Skeletal muscle satellite cell (primary cell): Measurements from ENCODE around the gene PGAP3. TPM values are rescaled to one million over a fixed set of nuclear protein-coding genes. Genes with fewer than 3 reads are reported as not detected.

Experiments
- H3K27me3 ChIP-seq: 2 replicates; pipeline ENCODE4 v1.7.0; 2013; ENCODE audit warnings: low read length; ENCODE audit not compliant: control insufficient read depth, insufficient read depth
- H3K36me3 ChIP-seq: 2 replicates; pipeline ENCODE4 v1.7.0; 2013; ENCODE audit warnings: mild to moderate bottlenecking, control low read depth, low read length; ENCODE audit not compliant: insufficient read depth
- H3K4me1 ChIP-seq: 2 replicates; pipeline ENCODE4 v1.7.0; 2013; ENCODE audit warnings: low read length; ENCODE audit not compliant: control insufficient read depth, insufficient read depth
- H3K4me2 ChIP-seq: 2 replicates; pipeline ENCODE4 v1.7.0; 2013; ENCODE audit warnings: mild to moderate bottlenecking, low read length
- H3K4me3 ChIP-seq: 2 replicates; pipeline ENCODE4 v1.7.0; 2013; ENCODE audit warnings: low read length
- H3K9ac ChIP-seq: 2 replicates; pipeline ENCODE4 v1.7.0; 2013; ENCODE audit warnings: mild to moderate bottlenecking, low read depth, low read length, moderate library complexity
- H3K9me3 ChIP-seq: replicated peaks from 2 replicates; pipeline ENCODE4 v1.7.0; 2013; ENCODE audit warnings: mild to moderate bottlenecking, control low read depth, low read length
- small RNA-seq: library from RNA; depleted of rRNA; stranded (forward); fragments of <200 nt; gene quantifications from one replicate; pipeline ENCODE3, GENCODE V24; 2012

Gene PGAP3

DNA sequence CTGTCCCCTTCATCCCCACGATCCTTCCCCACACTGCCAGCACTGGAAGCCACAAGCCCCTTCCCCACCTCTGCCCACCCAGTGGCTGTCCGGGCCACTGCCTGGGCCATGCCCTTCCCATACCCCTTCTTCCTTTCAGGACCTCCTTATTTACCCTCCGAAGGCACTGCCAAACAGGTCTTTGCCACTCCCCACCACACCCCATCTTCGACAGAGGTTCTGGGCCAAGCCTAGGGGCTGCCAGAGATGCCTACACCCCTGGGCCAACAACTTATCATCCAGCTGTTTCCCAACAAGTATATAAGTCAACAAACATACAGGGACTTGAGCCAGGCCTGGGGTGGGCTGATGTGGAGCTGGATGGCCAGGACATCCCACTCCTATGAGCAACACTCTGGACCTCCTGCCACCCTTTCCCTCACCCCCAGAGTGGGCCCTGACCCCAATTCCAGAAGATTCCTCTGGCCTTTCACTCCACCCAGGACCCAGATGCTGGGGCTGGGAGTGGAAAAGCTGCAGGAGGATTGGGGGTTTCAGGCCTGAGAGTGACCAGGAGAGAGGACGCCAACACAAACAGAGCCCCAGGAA, 62.6 kb downstream of the PGAP3 start:
- no peak overlapping the region for H3K4me3 ChIP-seq
- no peak overlapping the region for H3K4me2 ChIP-seq
- no peak overlapping the region for H3K9ac ChIP-seq
- no peaks in the 10 kb centered on the region for H3K9me3 ChIP-seq
- peaks cover 9% of the 10 kb centered on the region for H3K4me1 ChIP-seq
- peaks cover 66% of the 10 kb centered on the region for H3K27me3 ChIP-seq
- H3K36me3 ChIP-seq: no peaks in the 10 kb centered on the region

DNA sequence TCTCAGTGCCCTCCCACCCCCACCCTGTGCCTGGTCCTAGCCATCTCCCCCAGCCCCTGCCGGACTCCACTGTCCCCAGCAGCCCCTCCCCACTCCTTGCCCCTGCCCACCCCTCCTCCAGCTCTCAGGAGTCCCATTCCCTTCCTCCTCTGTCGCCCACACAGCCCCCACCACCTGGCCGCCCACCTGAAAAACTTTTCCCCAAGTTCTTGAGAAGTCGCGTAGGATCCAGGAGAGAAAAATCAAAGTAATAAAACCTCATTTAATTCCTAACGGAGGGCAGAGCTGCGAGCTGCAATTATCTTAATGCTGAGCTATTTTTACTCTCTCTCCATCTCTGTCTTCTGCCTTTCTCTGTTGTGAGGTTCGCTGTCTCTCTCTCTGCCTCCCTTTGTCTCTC, 63.5 kb downstream of the PGAP3 start:
- H3K27me3 ChIP-seq: peaks cover 60% of the 10 kb centered on the region

DNA sequence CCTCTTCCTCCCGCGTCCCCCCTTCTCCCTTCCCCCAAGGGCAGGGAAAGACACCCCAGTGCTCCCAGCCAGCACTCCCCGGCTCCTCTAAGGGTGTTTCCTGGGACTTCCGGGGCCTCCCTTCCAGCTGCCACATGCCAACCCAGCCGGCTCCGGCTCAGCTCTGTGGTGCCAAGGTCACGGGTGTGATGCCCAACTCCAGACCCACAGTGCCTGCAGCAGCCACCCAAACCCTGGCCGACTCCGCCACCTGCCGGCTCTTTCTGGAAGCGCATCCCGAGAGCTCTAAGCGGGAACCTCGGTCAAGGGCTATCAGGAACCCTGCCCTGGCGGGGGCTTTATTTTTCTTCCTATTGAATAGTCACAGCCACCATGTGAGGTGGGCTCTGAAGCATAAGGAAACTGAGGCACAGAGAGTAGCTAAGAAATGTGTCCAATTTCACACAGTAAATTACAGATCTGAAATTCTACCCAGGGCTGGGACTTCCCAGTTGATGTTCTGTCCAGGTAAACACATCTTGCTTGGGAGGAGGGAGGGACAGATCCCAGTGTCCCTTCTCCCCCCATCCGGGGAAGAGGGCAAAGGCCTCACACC, 64.4 kb downstream of the PGAP3 start:
- H3K27me3 ChIP-seq: peaks cover 54% of the 10 kb centered on the region
- no peaks in the 10 kb centered on the region for H3K36me3 ChIP-seq
- H3K4me2 ChIP-seq: peak overlapping the region; percentile 48
- H3K4me3 ChIP-seq: no peak overlapping the region
- H3K9me3 ChIP-seq: no peaks in the 10 kb centered on the region
- peaks cover 15% of the 10 kb centered on the region for H3K4me1 ChIP-seq
- no peak overlapping the region for H3K9ac ChIP-seq

More for the DNA sequence above, 63.5 kb downstream of the PGAP3 start:
- Histone ChIP-seq H3K9ac (no peak overlapping the region), H3K4me3 (no peak overlapping the region), H3K4me1 (peaks cover 9% of the 10 kb centered on the region), H3K4me2 (no peak overlapping the region), H3K36me3 (no peaks in the 10 kb centered on the region), H3K9me3 (no peaks in the 10 kb centered on the region)

DNA sequence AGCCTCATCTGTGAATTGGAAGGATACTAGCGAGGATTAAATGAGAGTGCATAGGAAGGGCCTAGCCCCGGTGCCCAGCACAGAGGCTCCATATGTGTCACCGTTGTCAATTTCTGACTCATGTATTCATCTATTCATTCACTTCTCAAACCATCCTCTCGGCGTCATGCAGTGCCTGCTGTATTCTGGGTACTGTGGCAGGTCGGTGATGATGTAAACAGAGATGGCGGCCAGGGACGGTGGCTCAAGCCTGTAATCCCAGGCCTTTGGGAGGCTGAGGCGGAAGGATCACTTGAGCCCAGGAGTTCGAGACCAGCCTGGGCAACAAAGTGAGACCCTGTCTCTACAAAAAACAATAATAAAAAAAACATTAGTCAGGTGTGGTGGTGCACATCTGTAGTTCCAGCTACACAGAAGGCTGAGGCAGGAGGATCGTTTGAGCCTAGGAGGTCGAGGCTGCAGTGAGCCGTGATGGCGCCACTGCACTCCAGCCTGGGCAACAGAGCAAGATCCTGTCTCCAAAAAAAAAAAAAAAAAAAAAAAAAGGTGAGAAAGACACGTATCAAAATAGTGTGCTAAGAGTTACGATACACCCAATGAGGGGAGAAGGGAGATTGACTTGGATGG, 65.4 kb downstream of the PGAP3 start:
- H3K4me1 ChIP-seq: peaks cover 20% of the 10 kb centered on the region
- no peak overlapping the region for H3K9ac ChIP-seq
- no peaks in the 10 kb centered on the region for H3K36me3 ChIP-seq
- H3K27me3 ChIP-seq: peaks cover 44% of the 10 kb centered on the region
- peak overlapping the region; percentile 72 for H3K4me2 ChIP-seq
- H3K4me3 ChIP-seq: peak overlapping the region; percentile 41
- H3K9me3 ChIP-seq: no peaks in the 10 kb centered on the region

DNA sequence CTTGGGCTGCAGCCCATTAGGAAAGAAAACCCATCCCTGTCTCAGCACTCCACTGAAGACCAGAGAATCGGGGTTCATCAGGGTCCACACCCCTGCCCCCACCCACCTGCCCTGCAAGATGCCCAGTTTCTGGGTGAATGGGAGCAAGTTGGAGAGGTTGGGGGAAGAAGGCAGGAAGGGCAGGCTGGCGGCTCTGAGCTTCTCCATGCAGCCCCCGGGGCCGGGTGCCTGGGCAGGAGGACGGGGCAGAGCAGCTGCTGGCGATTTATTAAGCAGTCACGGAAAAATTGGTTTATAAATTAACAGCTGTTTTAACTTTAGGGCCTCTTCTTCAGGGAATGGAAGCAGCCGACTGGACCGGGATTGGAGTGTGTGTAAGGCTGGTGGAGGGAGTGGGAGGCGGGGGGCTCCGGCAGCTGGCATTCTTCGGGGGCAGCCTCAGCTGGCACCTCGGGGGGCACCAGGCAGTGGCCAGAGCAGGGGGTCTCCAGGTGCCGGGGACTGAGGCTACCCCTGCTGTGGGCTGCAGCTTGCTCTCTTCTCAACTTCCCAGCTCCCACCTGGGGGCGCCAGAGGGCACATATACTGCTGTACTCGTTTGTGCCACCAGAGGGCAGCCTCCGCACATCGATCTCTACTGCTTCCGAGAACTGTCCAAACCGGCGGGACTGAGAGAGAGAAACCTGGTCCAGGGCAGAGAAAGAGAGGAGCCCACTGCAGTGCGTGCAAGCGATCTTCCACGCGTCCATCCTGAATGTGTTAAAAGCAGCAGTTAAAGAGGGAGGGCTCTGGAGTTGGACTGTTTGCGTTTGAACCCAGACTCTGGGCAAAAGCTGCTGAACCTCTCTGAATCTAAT, 66.1 kb downstream of the PGAP3 start:
- Histone ChIP-seq H3K9me3 (no peaks in the 10 kb centered on the region), H3K4me3 (peak overlapping the region; percentile 41), H3K4me1 (peaks cover 19% of the 10 kb centered on the region), H3K27me3 (peaks cover 42% of the 10 kb centered on the region), H3K4me2 (peak overlapping the region; percentile 72), H3K36me3 (no peaks in the 10 kb centered on the region), H3K9ac (no peak overlapping the region)

Small RNA genes within 50 kb of the gene (small RNA-seq; reads per million reads assigned to genes)
- gene MIR4728: not detected
